Upper lobe of left lung (tissue), 6 donors: Measurements from ENCODE around the gene SEMA3A. TPM values are rescaled to one million over a fixed set of nuclear protein-coding genes. Genes with fewer than 3 reads are reported as not detected.

Experiments used
- ATAC-seq, 2 donors: fragments of 200-7000 bp; cut with Tn5 transposase; one replicate each; pipeline ENCODE4 v1.9.1; 2022; ENCODE audit warnings: mild to moderate bottlenecking in 2 of 2, moderate library complexity in 2 of 2; ENCODE audit not compliant: low FRiP score in 2 of 2
- DNase-seq, 2 donors: peaks; one replicate each; pipeline ENCODE4 v3.0.0-alpha.2; 2019 to 2020
- H3K27ac ChIP-seq, 4 donors: fragments of 200-600 bp; sonication (generic); one replicate each; pipeline ENCODE4 v1.5.1; 2016 to 2019
- H3K27me3 ChIP-seq, 4 donors: fragments of 200-600 bp; sonication (generic); one replicate each; pipeline ENCODE4 v1.5.1; 2017 to 2019
- H3K36me3 ChIP-seq, 4 donors: fragments of 200-600 bp; sonication (generic); one replicate each; pipeline ENCODE4 v1.5.1; 2016 to 2019
- H3K4me1 ChIP-seq, 4 donors: fragments of 200-600 bp; sonication (generic); one replicate each; pipeline ENCODE4 v1.5.1; 2018 to 2019
- H3K4me3 ChIP-seq, 4 donors: fragments of 200-600 bp; sonication (generic); one replicate each; pipeline ENCODE4 v1.5.1; 2017 to 2019; ENCODE audit warnings: mild to moderate bottlenecking in 2 of 4, moderate library complexity in 1 of 4
- H3K9me3 ChIP-seq, 4 donors: fragments of 200-600 bp; sonication (generic); one replicate each; pipeline ENCODE4 v1.5.1; 2018 to 2019
- CTCF ChIP-seq, 6 experiments: fragments of 450-650 bp in 4 of 6; fragments of 200-600 bp in 2 of 6; sonication (generic) in 2 of 6; IDR thresholded peaks; one replicate each; pipeline ENCODE4 v1.5.1; 2016 to 2019; ENCODE audit warnings: antibody characterized with exemption in 6 of 6
- EP300 ChIP-seq, 4 donors: sonication (generic); formaldehyde crosslinking; IDR thresholded peaks; one replicate each; pipeline ENCODE4 v1.5.1; 2017; ENCODE audit warnings: antibody characterized with exemption in 4 of 4, control low read depth in 2 of 4
- POLR2A ChIP-seq, 4 donors: fragments of 450-650 bp; IDR thresholded peaks; one replicate each; pipeline ENCODE4 v1.5.1; 2016 to 2017; ENCODE audit warnings: antibody characterized with exemption in 4 of 4, mild to moderate bottlenecking in 2 of 4
- POLR2AphosphoS5 ChIP-seq, 2 donors: sonication (generic); formaldehyde crosslinking; IDR thresholded peaks; one replicate each; pipeline ENCODE4 v1.5.1; 2017; ENCODE audit warnings: antibody characterized with exemption in 2 of 2
- WGBS, 2 donors: methylation state at CpG; one replicate each; pipeline ENCODE4 v1.1.5; 2017 to 2018; 5-methylcytosine and 5-hydroxymethylcytosine counted together
- total RNA-seq, 6 donors: library from RNA; depleted of rRNA in 4 of 6; stranded (reverse); fragments of >200 nt in 4 of 6; gene quantifications; one replicate each; pipeline versions ENCODE4 v1.1.0 to v1.2.1, GENCODE V29; 2016 to 2021
- donor health status: DM: no; HTN: no; CAD: no; lungs with moderate emphysema.
- donor health status: DM: no; HTN: yes; CAD: no; lungs with severe emphysema.

SEMA3A gene
- total RNA-seq, 6 donors from 2014 or later: 1.0 to 8.8 (median 3.1) TPM

GRCh38 chr7:84183741-84184140 is 10.8 kb downstream of the SEMA3A start:
- Histone ChIP-seq H3K4me3 (no peak overlapping the region), H3K4me1 (peaks cover 0 to 6% (median 0%) of the 10 kb centered on the region in 4 donors), H3K27me3 (no peaks in the 10 kb centered on the region), H3K9me3 (no peaks in the 10 kb centered on the region), H3K27ac (no peak overlapping the region), H3K36me3 (no peaks in the 10 kb centered on the region)
- DNase-seq (no peak), ATAC-seq (no peak)
- TF ChIP-seq EP300 (IDR thresholded peaks at IDR 0.05): no peak
- TF ChIP-seq POLR2AphosphoS5 (IDR thresholded peaks at IDR 0.05): no peak
- no peak for TF ChIP-seq POLR2A (IDR thresholded peaks at IDR 0.05)
- no peak for TF ChIP-seq CTCF (IDR thresholded peaks at IDR 0.05)
- WGBS, 2 donors: 92 to 93% methylated on average over 1 of the region's 1 CpG

- Histone ChIP-seq H3K36me3 (no peaks in the 10 kb centered on the region), H3K9me3 (no peaks in the 10 kb centered on the region), H3K4me1 (no peaks in the 10 kb centered on the region), H3K27me3 (no peaks in the 10 kb centered on the region), H3K27ac (no peak overlapping the region), H3K4me3 (no peak overlapping the region)
- ATAC-seq (no peak), DNase-seq (no peak)
- WGBS, 2 donors: 83 to 87% methylated on average over 1 of the region's 1 CpG
- TF ChIP-seq EP300 (IDR thresholded peaks at IDR 0.05): no peak
- TF ChIP-seq POLR2A (IDR thresholded peaks at IDR 0.05): no peak
- TF ChIP-seq POLR2AphosphoS5 (IDR thresholded peaks at IDR 0.05): no peak
- TF ChIP-seq CTCF (IDR thresholded peaks at IDR 0.05): no peak
Observed at GRCh38 chr7:84182301-84182700, 12.3 kb downstream of the SEMA3A start.

- no peaks in the 10 kb centered on the region for H3K27me3 ChIP-seq
- no peak overlapping the region for H3K4me3 ChIP-seq
- no peaks in the 10 kb centered on the region for H3K4me1 ChIP-seq
- TF ChIP-seq POLR2AphosphoS5 (IDR thresholded peaks at IDR 0.05): no peak
- no peak for TF ChIP-seq CTCF (IDR thresholded peaks at IDR 0.05)
- TF ChIP-seq POLR2A (IDR thresholded peaks at IDR 0.05): no peak
- TF ChIP-seq EP300 (IDR thresholded peaks at IDR 0.05): no peak
- H3K9me3 ChIP-seq: no peaks in the 10 kb centered on the region
- ATAC-seq (no peak), DNase-seq (no peak)
- H3K36me3 ChIP-seq: no peaks in the 10 kb centered on the region
- 82 to 87% methylated on average over 2 of the region's 2 CpGs for WGBS, 2 donors
- no peak overlapping the region for H3K27ac ChIP-seq
Observed at GRCh38 chr7:84181628-84182027, 13.0 kb downstream of the SEMA3A start.

- TF ChIP-seq CTCF (IDR thresholded peaks at IDR 0.05) (no peak), POLR2AphosphoS5 (IDR thresholded peaks at IDR 0.05) (no peak), EP300 (IDR thresholded peaks at IDR 0.05) (no peak), POLR2A (IDR thresholded peaks at IDR 0.05) (no peak)
- 24 to 39% methylated on average over 3 of the region's 3 CpGs for WGBS, 2 donors
Observed at GRCh38 chr7:84177758-84178412, 16.7 kb downstream of the SEMA3A start.

GRCh38 chr7:84176716-84177115 is 17.9 kb downstream of the SEMA3A start:
- Histone ChIP-seq H3K27me3 (no peaks in the 10 kb centered on the region), H3K4me3 (no peak overlapping the region), H3K27ac (no peak overlapping the region), H3K4me1 (no peaks in the 10 kb centered on the region), H3K36me3 (no peaks in the 10 kb centered on the region), H3K9me3 (peaks cover 0 to 6% (median 0%) of the 10 kb centered on the region in 4 donors)
- ATAC-seq: no peak
- WGBS, 2 donors: 49 to 57% methylated on average over 2 of the region's 2 CpGs
- DNase-seq: no peak
- no peak for TF ChIP-seq CTCF (IDR thresholded peaks at IDR 0.05)
- no peak for TF ChIP-seq POLR2AphosphoS5 (IDR thresholded peaks at IDR 0.05)

More at GRCh38 chr7:84177758-84178412, 16.7 kb downstream of the SEMA3A start:
- ATAC-seq: no peak
- Histone ChIP-seq H3K27ac (no peak overlapping the region), H3K36me3 (no peaks in the 10 kb centered on the region), H3K4me3 (no peak overlapping the region), H3K27me3 (no peaks in the 10 kb centered on the region), H3K9me3 (peaks cover 0 to 6% (median 0%) of the 10 kb centered on the region in 4 donors), H3K4me1 (no peaks in the 10 kb centered on the region)
- DNase-seq: no peak
